AG04450 (cell line): ENCODE measurements around the gene IGSF8. TPM values are rescaled to one million over a fixed set of nuclear protein-coding genes. Genes with fewer than 3 reads are reported as not detected.

Experiments
- CTCF ChIA-PET: fragments of 300-600, 350-600 bp; formaldehyde crosslinking; extraction: SDS; loops from one replicate; lab custom pipeline; 2022; ENCODE audit warnings: antibody characterized with exemption, inconsistent platforms; lab: Charles Lee
- POLR2A ChIA-PET: fragments of 350-600 bp; formaldehyde crosslinking; extraction: SDS; loops from one replicate; lab custom pipeline; 2021; ENCODE audit warnings: antibody characterized with exemption, inconsistent platforms; lab: Yijun Ruan, JAX
- DNase-seq: peaks from one replicate; pipeline ENCODE4 v3.0.0-alpha.2; 2011; ENCODE audit warnings: low read depth, low spot score
- H3K27ac ChIP-seq: one replicate; pipeline ENCODE4 v1.5.1; 2012; ENCODE audit warnings: low read depth, low read length, control low read depth
- H3K27me3 ChIP-seq: one replicate; pipeline ENCODE4 v1.6.0; 2012; ENCODE audit warnings: low read length; ENCODE audit not compliant: control insufficient read depth, insufficient read depth
- H3K4me3 ChIP-seq: 2 replicates; pipeline ENCODE4 v1.5.1; 2011; ENCODE audit warnings: mild to moderate bottlenecking, low read depth, low read length, control low read depth
- H3K9me3 ChIP-seq: 2 replicates; pipeline ENCODE4 v1.5.1; 2012; ENCODE audit warnings: low read length; ENCODE audit not compliant: control insufficient read depth, insufficient read depth
- CTCF ChIP-seq: IDR thresholded peaks from 2 replicates; pipeline ENCODE4 v1.5.1; 2011; ENCODE audit warnings: low read depth, low read length, control low read depth, inconsistent platforms
- polyA plus RNA-seq: library from polyadenylated mRNA; depleted of rRNA; stranded (reverse); fragments of >200 nt; gene quantifications from 2 replicates; pipeline ENCODE4 v1.2.3, GENCODE V29; 2011

Gene IGSF8
- polyA plus RNA-seq, 1 experiment: 12.7 TPM

GRCh38 chr1:160082487-160082886 is 15.9 kb downstream of the IGSF8 start:
- H3K27me3 ChIP-seq: peaks cover 57% of the 10 kb centered on the region
- CTCF ChIA-PET: interaction anchor here (0.6 to 6.7 kb wide), 9 partner anchors 16 to 504 kb away, joined by 3 to 57 read pairs (median 4); partner anchors contain the start of gene DUSP23

GRCh38 chr1:160081261-160081936 is 17.0 kb downstream of the IGSF8 start, which contains the start of gene KCNJ9:
KCNJ9 (plus strand) TSS chr1:160081538; CDS start chr1:160084031, 2,493 bp downstream.
- Histone ChIP-seq H3K27ac (no peak within 1 kb of the TSS), H3K27me3 (peaks cover 62% of the 10 kb centered on the region), H3K9me3 (peaks cover 5% of the 10 kb centered on the region; the same call in 1 of the 2 replicates), H3K4me3 (no peak within 1 kb of the TSS)
- no peak for TF ChIP-seq CTCF
- ChIA-PET POLR2A (no interaction called here), CTCF (interaction anchor here (0.6 to 6.7 kb wide), 11 partner anchors 28 to 640 kb away, joined by 3 to 57 read pairs (median 4); no protein-coding TSS in a partner anchor)
- DNase-seq: no peak

More at GRCh38 chr1:160082487-160082886, 15.9 kb downstream of the IGSF8 start:
- POLR2A ChIA-PET: no interaction called here
- no peak overlapping the region for H3K27ac ChIP-seq
- no peak for DNase-seq
- TF ChIP-seq CTCF: no peak
- H3K9me3 ChIP-seq: peaks cover 5% of the 10 kb centered on the region; the same call in 1 of the 2 replicates
- H3K4me3 ChIP-seq: no peak overlapping the region

- Histone ChIP-seq H3K9me3 (peaks cover 5% of the 10 kb centered on the region; the same call in 1 of the 2 replicates), H3K27ac (no peak overlapping the region), H3K4me3 (no peak overlapping the region), H3K27me3 (peaks cover 62% of the 10 kb centered on the region)
- POLR2A ChIA-PET: no interaction called here
- CTCF ChIA-PET: interaction anchor here (0.6 to 6.7 kb wide), 9 partner anchors 7 to 639 kb away, joined by 3 to 57 read pairs (median 4); no protein-coding TSS in a partner anchor
- no peak for DNase-seq
- no peak for TF ChIP-seq CTCF
Observed at GRCh38 chr1:160080381-160081100, 17.9 kb downstream of the IGSF8 start.

- no peak overlapping the region for H3K4me3 ChIP-seq
- DNase-seq: no peak
- H3K9me3 ChIP-seq: peaks cover 3% of the 10 kb centered on the region; the same call in 1 of the 2 replicates
- H3K27me3 ChIP-seq: peaks cover 66% of the 10 kb centered on the region
- TF ChIP-seq CTCF: no peak
- H3K27ac ChIP-seq: no peak overlapping the region
- ChIA-PET POLR2A (no interaction called here), CTCF (interaction anchor here (0.6 to 6.7 kb wide), 18 partner anchors 8 to 940 kb away, joined by 3 to 57 read pairs (median 5); partner anchors contain the start of gene KCNJ10)
Observed at GRCh38 chr1:160079448-160079847, 19.0 kb downstream of the IGSF8 start.
